NCI-H1105 (cell line): Measurements from ENCODE around the gene RHEB.
"Not testable (repeated sequence)": the region's sequence is repeated elsewhere in the genome, so short reads cannot be mapped to it uniquely, and the experiment has no call there.

Experiments used
- DNase-seq: peaks from one replicate; lab custom pipeline; 2025; lab: John Stamatoyannopoulos, UW

The RHEB gene

GRCh38 chr7:151524845-151525244 lies 5.2 kb upstream of the RHEB start:
- DNase-seq, result no peak

DNA sequence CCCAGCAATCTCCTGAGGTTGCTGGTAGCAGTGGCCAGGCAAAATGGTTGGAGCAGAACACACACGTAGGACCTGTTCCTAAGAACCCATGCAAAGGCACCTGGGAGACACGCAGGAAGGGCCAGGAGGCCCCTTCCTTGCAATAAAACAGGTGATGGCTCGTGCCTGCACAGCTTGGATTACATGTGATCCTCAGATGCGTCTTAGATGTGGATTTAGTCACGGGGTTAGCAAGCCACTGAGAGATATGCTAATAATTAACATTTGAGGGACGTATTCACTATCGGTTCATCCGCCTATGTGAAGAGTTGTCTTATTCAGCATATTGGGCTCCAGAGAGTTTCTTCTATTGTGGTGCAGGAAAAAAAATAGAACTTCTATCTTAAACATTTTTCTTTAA lies 4.6 kb upstream of the RHEB start:
- DNase-seq, result no peak

GRCh38 chr7:151520419-151521261 lies 945 bp upstream of the RHEB start:
- peak; percentile 44 for DNase-seq

DNA sequence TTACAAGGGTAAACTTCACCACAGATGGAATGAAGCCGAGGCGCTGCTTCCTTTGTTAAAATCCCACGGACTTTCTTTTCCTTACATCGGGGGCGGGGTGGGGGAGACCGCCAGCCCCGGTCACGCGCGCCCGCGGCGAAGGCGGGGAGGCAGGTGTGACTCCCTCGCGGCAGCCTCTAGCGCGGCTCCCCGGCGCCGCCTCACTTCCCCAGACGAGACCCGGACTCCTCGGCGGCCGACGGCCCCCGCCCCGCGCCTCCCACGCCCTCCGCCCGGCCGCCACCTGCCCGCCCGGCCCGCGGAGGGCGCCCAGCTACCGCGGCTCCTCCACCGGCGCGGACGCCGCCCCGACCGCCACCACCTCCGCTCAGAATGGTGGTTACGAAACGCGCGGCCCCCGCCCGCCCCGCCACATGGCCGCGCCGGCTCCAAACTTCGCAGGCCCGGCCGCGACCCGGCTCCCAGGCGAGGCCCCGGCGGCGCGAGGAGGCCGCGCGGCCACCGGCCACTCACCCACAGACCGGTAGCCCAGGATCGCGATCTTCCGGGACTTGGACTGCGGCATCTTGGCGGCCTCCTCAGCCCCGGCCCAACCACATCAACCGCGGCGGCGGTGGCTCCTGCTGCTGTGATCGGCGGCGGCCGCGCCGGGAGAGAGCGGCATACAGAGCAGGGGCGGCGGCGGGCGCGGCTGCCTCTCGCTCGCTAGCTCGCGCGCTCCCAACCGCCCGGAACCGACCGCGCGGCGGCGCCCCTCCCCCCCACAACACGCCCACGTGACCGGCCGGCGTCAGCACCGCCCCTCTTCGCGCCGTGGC lies 539 bp downstream of the RHEB start:
- DNase-seq, result not testable (repeated sequence)

DNA sequence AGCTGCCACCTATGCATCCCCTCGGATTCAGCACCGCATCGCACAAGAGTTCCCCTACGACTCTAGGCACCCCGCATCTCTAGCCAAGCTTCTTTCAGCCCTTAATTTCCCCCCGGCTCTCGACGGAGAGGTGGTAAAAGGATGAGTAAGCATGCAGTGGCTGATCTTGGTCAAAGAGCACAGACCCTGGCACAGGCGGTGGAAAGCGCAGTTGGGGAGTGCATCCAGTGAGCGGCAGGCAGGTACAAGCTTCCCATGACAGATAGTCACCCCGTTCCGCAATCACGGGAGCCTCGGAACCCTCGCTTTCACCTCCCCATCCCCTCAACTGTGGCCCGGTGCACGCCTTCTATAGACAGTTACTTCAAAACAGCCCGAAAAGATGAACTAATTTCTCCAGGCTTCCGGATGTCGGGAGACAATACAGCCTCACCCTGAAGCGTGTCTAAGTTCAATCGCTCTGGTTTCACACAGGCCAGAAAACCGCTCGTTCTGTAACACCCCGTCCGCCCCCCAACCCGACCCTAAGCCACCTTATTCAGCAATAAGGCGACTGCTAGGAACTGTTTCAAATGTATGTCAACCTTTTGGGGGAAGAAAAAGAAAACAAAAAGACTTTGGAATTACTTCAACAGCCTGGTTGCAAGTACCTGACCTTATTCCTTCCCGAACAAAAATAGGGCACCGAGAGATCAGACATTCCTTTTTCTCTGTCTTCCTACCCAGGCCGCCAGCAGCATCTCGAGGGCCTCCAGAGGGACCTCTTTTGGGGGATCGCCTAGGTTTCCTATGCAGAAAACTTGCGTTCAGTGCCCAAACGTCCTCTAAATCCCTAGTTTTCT lies 1.4 kb downstream of the RHEB start:
- no peak for DNase-seq

DNA sequence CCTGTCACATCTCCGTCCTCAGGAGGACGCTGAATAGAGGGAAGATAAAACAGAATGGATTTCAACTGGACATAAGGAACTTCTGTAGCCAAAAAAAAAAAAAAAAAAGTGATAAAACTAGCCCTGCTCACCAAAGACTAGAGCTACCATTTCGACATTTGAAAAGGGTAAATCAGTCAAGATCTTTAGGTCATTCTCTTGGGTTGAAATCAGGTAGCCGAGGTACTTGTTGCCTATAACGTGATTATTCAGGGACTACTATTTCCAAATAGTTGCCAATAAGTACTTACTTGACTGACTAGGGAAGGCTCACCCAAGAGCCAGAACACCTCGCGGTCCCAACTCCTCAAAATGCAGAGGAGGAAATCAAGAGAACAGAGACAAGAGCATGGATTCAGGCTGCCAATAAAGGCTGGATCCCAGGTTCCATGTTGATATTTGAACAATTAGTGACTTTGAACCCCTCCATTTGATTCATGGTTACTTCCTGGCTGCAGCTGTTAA lies 2.0 kb downstream of the RHEB start:
- DNase-seq, result no peak

- DNase-seq, result no peak
Measured at GRCh38 chr7:151515276-151515565, 4.5 kb downstream of the RHEB start.

DNA sequence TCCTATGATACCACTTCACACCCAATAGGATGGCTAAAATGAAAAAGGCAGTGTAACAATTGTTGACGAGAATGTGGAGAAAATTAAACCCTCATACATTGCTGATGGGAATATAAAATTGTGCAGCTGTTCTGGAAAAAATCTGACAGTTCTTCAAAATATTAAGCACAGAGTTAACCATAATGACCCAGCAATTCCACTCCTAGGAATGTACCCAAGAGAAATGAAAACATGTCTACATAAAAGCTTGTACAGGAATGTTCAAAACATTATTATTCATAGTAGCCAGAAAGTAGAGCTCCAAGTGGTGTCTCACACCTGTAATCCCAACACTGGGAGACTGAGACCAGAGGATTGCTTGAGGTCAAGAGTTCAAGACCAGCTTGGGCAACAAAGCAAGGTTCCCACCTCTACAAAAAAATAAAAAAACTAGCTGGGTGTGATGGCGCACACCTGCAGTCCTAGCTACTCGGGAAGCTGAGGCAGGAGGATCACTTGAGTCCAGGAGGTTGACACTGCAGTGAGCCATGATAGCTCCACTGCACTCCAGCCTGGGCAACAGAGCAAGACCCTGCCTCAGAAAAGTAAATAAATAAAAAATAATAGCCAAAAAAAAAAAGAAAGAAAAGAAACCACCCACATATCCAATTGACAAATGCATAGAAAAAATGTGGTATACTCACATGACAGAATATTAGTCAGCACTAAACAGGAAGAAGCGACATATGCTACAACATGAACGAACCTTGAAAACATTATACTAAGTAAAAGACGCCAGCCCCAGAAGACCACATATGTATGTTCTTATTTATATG lies 5.0 kb downstream of the RHEB start:
- DNase-seq, result no peak

DNA sequence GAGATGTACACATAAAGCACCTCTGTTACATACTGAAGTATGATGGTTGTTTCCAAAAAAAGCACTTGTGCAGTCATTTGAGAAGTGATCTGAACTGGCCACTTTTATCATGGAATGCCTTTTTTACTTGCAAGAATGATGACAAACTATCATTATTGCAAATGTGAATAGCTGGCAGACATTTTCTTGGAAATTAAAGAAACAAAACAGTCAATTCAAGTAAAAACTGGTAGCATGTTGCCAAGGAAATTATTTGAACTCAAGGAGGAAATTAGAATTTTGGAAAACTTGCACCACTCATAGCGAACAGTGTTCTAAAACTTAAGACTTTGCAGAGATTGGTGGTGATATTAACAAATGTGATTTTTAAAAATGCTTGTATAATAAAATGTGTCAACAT lies 6.6 kb downstream of the RHEB start:
- DNase-seq, result no peak

DNA sequence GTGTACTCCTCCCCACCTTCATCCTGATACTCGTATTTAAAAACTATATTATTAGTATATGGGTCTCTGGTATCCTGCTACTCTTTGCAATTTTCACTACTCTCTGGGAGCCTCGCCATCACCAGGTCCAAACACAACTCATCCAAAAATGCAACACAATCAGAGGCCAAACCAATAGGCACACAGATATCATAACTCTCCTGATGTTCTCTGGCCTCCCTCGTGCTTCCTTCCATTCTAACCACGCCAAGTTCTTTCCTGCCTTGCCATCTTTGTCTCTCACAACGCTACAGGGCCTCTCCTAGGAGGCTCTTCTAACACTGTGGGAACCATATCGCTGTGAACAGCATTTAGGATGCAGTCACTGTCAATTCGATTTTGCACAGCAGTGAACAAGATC lies 7.3 kb downstream of the RHEB start:
- no peak for DNase-seq

DNA sequence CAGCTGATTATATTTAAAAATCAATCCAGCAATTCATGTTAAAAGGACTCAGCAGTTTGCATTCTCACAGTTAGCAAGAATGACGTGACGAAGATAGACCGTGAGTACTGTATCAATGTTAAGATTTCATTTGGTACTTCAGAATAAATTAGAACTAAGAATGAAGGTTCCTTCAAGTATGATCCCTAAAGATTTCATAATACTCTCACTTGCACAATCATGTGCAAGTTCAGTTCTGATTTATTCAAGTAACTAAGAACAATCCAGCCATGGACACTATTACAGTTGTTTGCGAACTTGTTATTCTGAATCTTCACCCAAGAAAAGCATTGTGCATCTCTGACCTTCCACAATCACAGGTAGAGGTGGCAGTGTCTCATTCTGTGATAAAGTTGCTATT lies 7.7 kb downstream of the RHEB start:
- DNase-seq, result no peak

- no peak for DNase-seq
Measured at GRCh38 chr7:151511270-151511669, 8.4 kb downstream of the RHEB start.

DNA sequence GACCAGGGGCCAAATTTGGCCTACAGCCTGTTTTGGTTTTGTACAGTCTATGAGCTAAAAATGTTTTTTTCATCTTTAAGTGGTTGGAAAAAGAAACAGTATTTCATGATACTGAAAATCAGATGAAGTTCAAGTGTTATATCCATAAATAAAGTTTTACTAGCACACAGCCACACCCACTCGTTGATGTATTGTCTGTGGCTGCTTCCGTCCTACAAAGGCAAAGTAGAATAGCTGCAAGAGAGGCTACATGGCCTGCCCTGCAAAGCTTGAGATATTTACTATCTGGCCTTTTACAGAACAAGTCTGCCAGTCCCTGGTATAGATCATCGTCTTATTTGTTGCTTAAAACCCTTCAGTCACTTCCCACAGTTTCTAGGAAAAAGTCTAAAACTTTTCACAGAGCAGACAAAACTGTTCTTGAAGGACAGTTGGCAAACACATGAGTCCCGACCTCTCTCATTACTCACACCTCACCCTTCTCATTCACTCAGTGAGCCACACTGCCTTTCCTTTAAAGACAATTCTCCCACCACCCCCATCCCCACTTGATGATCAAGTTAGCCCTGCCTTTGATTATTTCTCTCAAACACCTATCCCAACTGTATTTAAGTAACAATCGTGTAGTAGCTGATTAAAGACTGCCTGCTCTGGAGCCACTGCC lies 9.9 kb downstream of the RHEB start:
- no peak for DNase-seq

DNA sequence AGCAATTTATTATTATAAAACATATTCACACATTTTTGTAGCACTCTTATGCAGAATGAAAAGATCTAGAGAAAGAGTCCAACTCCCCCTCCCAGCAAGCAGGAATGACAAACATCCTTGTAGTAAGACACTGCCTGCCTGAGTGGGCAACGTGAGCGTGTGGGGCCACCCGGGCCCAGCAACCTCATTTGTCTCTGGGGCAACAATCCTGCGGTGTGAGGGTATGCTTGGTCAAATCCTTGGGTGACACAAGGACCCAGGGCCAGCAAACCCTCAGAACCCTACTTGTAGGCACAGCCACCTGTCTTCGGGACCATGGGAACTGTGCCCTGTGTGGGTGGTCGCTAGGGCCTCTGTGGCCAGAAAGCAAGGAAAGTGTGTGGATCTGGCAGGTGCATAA lies 10.7 kb downstream of the RHEB start:
- DNase-seq, result no peak

- no peak for DNase-seq
Measured at GRCh38 chr7:151507806-151508205, 11.9 kb downstream of the RHEB start.

DNA sequence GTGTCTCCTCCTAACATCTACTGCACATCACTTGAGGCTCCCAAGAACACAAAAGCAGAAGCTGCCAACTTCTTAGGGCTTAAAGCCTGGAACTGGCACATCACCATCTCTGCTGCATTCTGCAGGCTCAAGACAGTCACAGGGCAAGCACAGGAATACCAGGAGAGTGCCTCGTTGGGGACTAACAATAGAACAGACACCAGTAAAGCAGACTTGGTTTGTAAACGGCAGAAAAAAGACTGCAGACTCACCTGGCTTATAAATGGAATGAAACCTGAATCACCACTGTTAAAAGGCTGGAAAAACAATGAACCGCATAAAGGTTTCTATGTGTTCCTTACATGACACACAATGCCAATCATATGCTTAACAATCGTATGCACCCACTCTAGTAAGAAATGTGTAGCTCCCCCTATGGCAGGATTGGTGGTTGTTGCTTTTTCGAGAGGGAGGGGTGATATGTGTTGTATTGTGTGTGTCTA lies 12.8 kb downstream of the RHEB start:
- no peak for DNase-seq

- DNase-seq, result no peak
Measured at GRCh38 chr7:151505836-151506468, 13.7 kb downstream of the RHEB start.

DNA sequence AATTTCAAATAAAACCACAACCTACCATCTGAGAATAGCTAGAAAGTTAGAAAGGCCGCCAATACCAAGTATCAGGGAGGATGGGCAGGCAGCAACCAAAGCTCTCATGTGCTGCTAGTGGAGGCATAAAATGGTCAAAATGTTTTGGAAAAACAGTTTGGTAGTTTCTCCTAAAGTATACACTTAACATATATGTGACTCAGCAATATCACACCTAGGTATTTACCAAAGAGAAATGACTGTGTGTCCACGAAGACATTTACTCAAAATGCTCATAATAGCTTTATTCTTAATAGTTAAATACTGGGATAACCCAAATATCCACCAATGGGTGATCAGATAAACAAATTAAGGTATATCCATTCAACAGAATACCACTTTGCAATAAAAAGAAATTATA lies 14.3 kb downstream of the RHEB start:
- no peak for DNase-seq

- no peak for DNase-seq
Measured at GRCh38 chr7:151504715-151505326, 14.9 kb downstream of the RHEB start.
